WTC11 (cell line): ENCODE measurements around the gene SPOCK1. TPM values are rescaled to one million over a fixed set of nuclear protein-coding genes. Genes with fewer than 3 reads are reported as not detected.

Experiments
- ATAC-seq: fragments of 200-7000 bp; cut with Tn5 transposase; 2 replicates; pipeline ENCODE4 v1.10.0; 2021; ENCODE audit warnings: mild to moderate bottlenecking, moderate library complexity
- CTCF ChIA-PET: fragments of 300-600 bp; sonication (Branson Sonifier 250); formaldehyde crosslinking; loops from one replicate; lab custom pipeline; 2021; ENCODE audit warnings: antibody characterized with exemption; lab: Charles Lee
- POLR2A ChIA-PET: fragments of 350-600 bp; sonication (Branson Sonifier 250); formaldehyde crosslinking; loops from one replicate; lab custom pipeline; 2021; ENCODE audit warnings: antibody characterized with exemption; lab: Charles Lee
- DNase-seq: peaks from one replicate; pipeline ENCODE4 v3.0.0; 2021; ENCODE audit warnings: low spot score
- H3K27ac Mint-ChIP-seq: 2 replicates; pipeline ENCODE4 v1.8.0; 2021; ENCODE audit warnings: mixed read lengths
- H3K27me3 Mint-ChIP-seq: 2 replicates; pipeline ENCODE4 v1.8.0; 2021; ENCODE audit warnings: low read depth, mild to moderate bottlenecking, moderate library complexity, mixed read lengths
- H3K36me3 Mint-ChIP-seq: 2 replicates; pipeline ENCODE4 v1.8.0; 2021; ENCODE audit warnings: mixed read lengths
- H3K4me1 Mint-ChIP-seq: 2 replicates; pipeline ENCODE4 v1.8.0; 2022; ENCODE audit warnings: mixed read lengths
- H3K4me3 Mint-ChIP-seq: 2 replicates; pipeline ENCODE4 v1.8.0; 2021; ENCODE audit warnings: mild to moderate bottlenecking, moderate library complexity, mixed read lengths
- H3K9me3 Mint-ChIP-seq: 2 replicates; pipeline ENCODE4 v1.8.0; 2021; ENCODE audit warnings: mixed read lengths
- CBFB ChIP-seq: sonication (generic); formaldehyde crosslinking; IDR thresholded peaks from 2 replicates; pipeline ENCODE4 v1.8.1; 2022; ENCODE audit warnings: mild to moderate bottlenecking, low read depth, missing genetic modification reagents
- FOXJ3 ChIP-seq: sonication (generic); formaldehyde crosslinking; IDR thresholded peaks from 2 replicates; pipeline ENCODE4 v1.9.0; 2021; ENCODE audit warnings: missing genetic modification reagents, mild to moderate bottlenecking, borderline replicate concordance
- GRHL2 ChIP-seq: fragments of 250-450 bp; sonication (Bioruptor Pico); IDR thresholded peaks from 2 replicates; pipeline ENCODE4 v1.8.0; 2022; ENCODE audit warnings: mild to moderate bottlenecking, moderate library complexity; ENCODE audit not compliant: insufficient replicate concordance, severe bottlenecking
- HMGA2 ChIP-seq: fragments of 250-450 bp; sonication (Bioruptor Pico); IDR thresholded peaks from 2 replicates; pipeline ENCODE4 v1.4.0; 2021; ENCODE audit warnings: mild to moderate bottlenecking, moderate library complexity
- IRF2 ChIP-seq: sonication (generic); formaldehyde crosslinking; IDR thresholded peaks from 2 replicates; pipeline ENCODE4 v1.8.0; 2022; ENCODE audit warnings: low read depth, missing genetic modification reagents, borderline replicate concordance
- KAT7 ChIP-seq: sonication (generic); formaldehyde crosslinking; IDR thresholded peaks from 2 replicates; pipeline ENCODE4 v1.8.1; 2023; ENCODE audit warnings: missing genetic modification reagents, mild to moderate bottlenecking, borderline replicate concordance
- NR2C2 ChIP-seq: sonication (generic); formaldehyde crosslinking; IDR thresholded peaks from 2 replicates; pipeline ENCODE4 v1.8.0; 2022; ENCODE audit warnings: mild to moderate bottlenecking, missing genetic modification reagents
- NR3C1 ChIP-seq: sonication (generic); formaldehyde crosslinking; conservative IDR thresholded peaks from 2 replicates; pipeline ENCODE4 v1.8.1; 2023; ENCODE audit warnings: low read depth, mild to moderate bottlenecking, missing genetic modification reagents
- OVOL2 ChIP-seq: fragments of 250-450 bp; sonication (Bioruptor Pico); IDR thresholded peaks from 2 replicates; pipeline ENCODE4 v1.9.0; 2021; ENCODE audit warnings: mild to moderate bottlenecking, borderline replicate concordance
- RELA ChIP-seq: sonication (generic); formaldehyde crosslinking; IDR thresholded peaks from 2 replicates; pipeline ENCODE4 v1.8.1; 2022; ENCODE audit warnings: missing genetic modification reagents, mild to moderate bottlenecking, borderline replicate concordance
- SMAD4 ChIP-seq: sonication (generic); formaldehyde crosslinking; IDR thresholded peaks from 2 replicates; pipeline ENCODE4 v1.8.0; 2022; ENCODE audit warnings: mild to moderate bottlenecking, missing genetic modification reagents
- TCF7 ChIP-seq: sonication (generic); formaldehyde crosslinking; IDR thresholded peaks from 2 replicates; pipeline ENCODE4 v1.8.0; 2022; ENCODE audit warnings: mild to moderate bottlenecking, low read depth, missing genetic modification reagents, moderate library complexity
- ZNF219 ChIP-seq: sonication (generic); formaldehyde crosslinking; IDR thresholded peaks from 2 replicates; pipeline ENCODE4 v1.8.0; 2023; ENCODE audit warnings: missing genetic modification reagents, mild to moderate bottlenecking, borderline replicate concordance
- ZNF232 ChIP-seq: sonication (generic); formaldehyde crosslinking; IDR thresholded peaks from 2 replicates; pipeline ENCODE4 v1.8.0; 2022; ENCODE audit warnings: mild to moderate bottlenecking, missing genetic modification reagents
- ZNF263 ChIP-seq: sonication (generic); formaldehyde crosslinking; IDR thresholded peaks from 2 replicates; pipeline ENCODE4 v1.8.1; 2022; ENCODE audit warnings: low read depth, mild to moderate bottlenecking, moderate library complexity, missing genetic modification reagents
- ZNF317 ChIP-seq: sonication (generic); formaldehyde crosslinking; IDR thresholded peaks from 2 replicates; pipeline ENCODE4 v1.8.1; 2023; ENCODE audit warnings: low read depth, mild to moderate bottlenecking, moderate library complexity, missing genetic modification reagents, borderline replicate concordance
- ZNF396 ChIP-seq: fragments of 250-450 bp; sonication (Bioruptor Pico); IDR thresholded peaks from 2 replicates; pipeline ENCODE4 v1.8.0; 2021; ENCODE audit warnings: mild to moderate bottlenecking, moderate library complexity, borderline replicate concordance
- total RNA-seq: library from RNA; stranded (reverse); gene quantifications from 3 replicates; pipeline ENCODE4 v1.2.3, GENCODE V29; 2021
- TF ChIP-seq, protein P1 (sequence below): sonication (generic); formaldehyde crosslinking; IDR thresholded peaks from 2 replicates; pipeline ENCODE4 v1.8.0; 2022; ENCODE audit warnings: mild to moderate bottlenecking, missing genetic modification reagents
- TF ChIP-seq, protein P2 (sequence below): sonication (generic); formaldehyde crosslinking; IDR thresholded peaks from 2 replicates; pipeline ENCODE4 v1.8.1; 2023; ENCODE audit warnings: mild to moderate bottlenecking, missing genetic modification reagents
- TF ChIP-seq, protein P3 (sequence below): sonication (generic); formaldehyde crosslinking; IDR thresholded peaks from 2 replicates; pipeline ENCODE4 v1.8.0; 2023; ENCODE audit warnings: mild to moderate bottlenecking, missing genetic modification reagents
- TF ChIP-seq, protein P4 (sequence below): sonication (generic); formaldehyde crosslinking; conservative IDR thresholded peaks from 2 replicates; pipeline ENCODE4 v1.8.1; 2022; ENCODE audit warnings: mild to moderate bottlenecking, missing genetic modification reagents
- TF ChIP-seq, protein P5 (sequence below): sonication (generic); formaldehyde crosslinking; IDR thresholded peaks from 2 replicates; pipeline ENCODE4 v1.8.1; 2023; ENCODE audit warnings: mild to moderate bottlenecking, missing genetic modification reagents, moderate library complexity

SPOCK1 gene
- total RNA-seq, 1 experiment from 2014 or later, result 15.2 TPM

DNA sequence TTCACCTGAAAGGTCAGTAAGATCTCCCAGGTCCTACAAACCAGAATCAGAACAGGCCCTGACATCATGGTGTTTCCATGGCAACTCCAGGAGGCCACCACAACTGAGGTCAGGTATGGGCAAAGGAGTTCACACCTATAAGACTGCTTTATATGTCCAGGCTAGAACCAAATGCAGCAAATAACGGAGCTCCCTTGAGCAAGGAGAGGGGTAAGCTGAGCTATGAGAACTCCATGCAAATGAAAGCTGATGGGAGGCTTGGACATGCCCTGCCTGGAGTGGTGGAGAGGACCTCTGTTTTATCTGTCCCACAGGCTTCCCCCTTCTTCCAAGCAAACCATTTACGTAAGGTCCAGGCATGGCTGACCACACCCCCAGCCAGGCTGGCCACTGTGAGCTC is 207.7 kb downstream of the SPOCK1 start:
- Mint-ChIP-seq H3K4me1 (no peaks in the 10 kb centered on the region), H3K27me3 (no peaks in the 10 kb centered on the region), H3K9me3 (peaks cover 4% of the 10 kb centered on the region; the same call in 1 of the 2 replicates), H3K4me3 (no peak overlapping the region)
- no peak for DNase-seq
- POLR2A ChIA-PET, result no interaction called here
- CTCF ChIA-PET, result interaction anchor here (0.7 to 1.6 kb wide), 3 partner anchors 28 to 54 kb away, joined by 3 to 5 read pairs (median 5); no protein-coding TSS in a partner anchor
- TF ChIP-seq ZNF317 (CRISPR knock-in tag) (no peak), NR3C1 (no peak), ZNF219 (CRISPR knock-in tag) (no peak), NR2C2 (CRISPR knock-in tag) (no peak), FOXJ3 (CRISPR knock-in tag) (no peak), ZNF263 (CRISPR knock-in tag) (no peak), KAT7 (CRISPR knock-in tag) (no peak), RELA (CRISPR knock-in tag) (no peak)
- TF ChIP-seq, protein P1, sequence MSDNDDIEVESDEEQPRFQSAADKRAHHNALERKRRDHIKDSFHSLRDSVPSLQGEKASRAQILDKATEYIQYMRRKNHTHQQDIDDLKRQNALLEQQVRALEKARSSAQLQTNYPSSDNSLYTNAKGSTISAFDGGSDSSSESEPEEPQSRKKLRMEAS (CRISPR knock-in tag), result no peak
- TF ChIP-seq, protein P2, sequence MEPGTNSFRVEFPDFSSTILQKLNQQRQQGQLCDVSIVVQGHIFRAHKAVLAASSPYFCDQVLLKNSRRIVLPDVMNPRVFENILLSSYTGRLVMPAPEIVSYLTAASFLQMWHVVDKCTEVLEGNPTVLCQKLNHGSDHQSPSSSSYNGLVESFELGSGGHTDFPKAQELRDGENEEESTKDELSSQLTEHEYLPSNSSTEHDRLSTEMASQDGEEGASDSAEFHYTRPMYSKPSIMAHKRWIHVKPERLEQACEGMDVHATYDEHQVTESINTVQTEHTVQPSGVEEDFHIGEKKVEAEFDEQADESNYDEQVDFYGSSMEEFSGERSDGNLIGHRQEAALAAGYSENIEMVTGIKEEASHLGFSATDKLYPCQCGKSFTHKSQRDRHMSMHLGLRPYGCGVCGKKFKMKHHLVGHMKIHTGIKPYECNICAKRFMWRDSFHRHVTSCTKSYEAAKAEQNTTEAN (CRISPR knock-in tag), result no peak
- TF ChIP-seq, protein P3, sequence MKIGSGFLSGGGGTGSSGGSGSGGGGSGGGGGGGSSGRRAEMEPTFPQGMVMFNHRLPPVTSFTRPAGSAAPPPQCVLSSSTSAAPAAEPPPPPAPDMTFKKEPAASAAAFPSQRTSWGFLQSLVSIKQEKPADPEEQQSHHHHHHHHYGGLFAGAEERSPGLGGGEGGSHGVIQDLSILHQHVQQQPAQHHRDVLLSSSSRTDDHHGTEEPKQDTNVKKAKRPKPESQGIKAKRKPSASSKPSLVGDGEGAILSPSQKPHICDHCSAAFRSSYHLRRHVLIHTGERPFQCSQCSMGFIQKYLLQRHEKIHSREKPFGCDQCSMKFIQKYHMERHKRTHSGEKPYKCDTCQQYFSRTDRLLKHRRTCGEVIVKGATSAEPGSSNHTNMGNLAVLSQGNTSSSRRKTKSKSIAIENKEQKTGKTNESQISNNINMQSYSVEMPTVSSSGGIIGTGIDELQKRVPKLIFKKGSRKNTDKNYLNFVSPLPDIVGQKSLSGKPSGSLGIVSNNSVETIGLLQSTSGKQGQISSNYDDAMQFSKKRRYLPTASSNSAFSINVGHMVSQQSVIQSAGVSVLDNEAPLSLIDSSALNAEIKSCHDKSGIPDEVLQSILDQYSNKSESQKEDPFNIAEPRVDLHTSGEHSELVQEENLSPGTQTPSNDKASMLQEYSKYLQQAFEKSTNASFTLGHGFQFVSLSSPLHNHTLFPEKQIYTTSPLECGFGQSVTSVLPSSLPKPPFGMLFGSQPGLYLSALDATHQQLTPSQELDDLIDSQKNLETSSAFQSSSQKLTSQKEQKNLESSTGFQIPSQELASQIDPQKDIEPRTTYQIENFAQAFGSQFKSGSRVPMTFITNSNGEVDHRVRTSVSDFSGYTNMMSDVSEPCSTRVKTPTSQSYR, result no peak
- TF ChIP-seq, all 79 proteins: peak for 0
- Mint-ChIP-seq H3K36me3 (no peaks in the 10 kb centered on the region), H3K27ac (no peak overlapping the region)
- ATAC-seq, result no peak

DNA sequence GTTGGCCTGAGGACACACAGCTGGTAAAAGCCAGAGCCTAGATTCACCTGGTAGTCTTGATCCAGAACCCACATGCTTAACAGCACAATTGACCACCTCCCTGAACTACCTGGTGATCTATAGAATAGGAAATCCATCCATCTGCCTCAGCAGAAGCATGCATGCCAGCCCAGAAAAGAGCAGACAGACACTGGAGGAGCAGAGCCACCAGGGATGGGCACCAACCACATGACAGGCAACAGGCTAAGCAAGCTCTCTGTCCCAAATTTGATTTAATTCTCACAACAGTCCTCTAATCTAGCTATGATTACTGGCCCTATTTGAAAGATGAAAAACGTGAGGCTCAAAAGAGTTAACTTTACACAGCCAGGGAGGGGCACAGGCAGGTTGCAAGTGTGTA is 208.1 kb downstream of the SPOCK1 start:
- Mint-ChIP-seq H3K36me3 (no peaks in the 10 kb centered on the region), H3K27ac (no peak overlapping the region), H3K27me3 (no peaks in the 10 kb centered on the region), H3K9me3 (peaks cover 4% of the 10 kb centered on the region; the same call in 1 of the 2 replicates), H3K4me1 (no peaks in the 10 kb centered on the region), H3K4me3 (no peak overlapping the region)
- DNase-seq (no peak), ATAC-seq (no peak)
- TF ChIP-seq TCF7 (no peak), RELA (CRISPR knock-in tag) (no peak), CBFB (CRISPR knock-in tag) (no peak), IRF2 (CRISPR knock-in tag) (no peak), GRHL2 (CRISPR knock-in tag) (no peak), ZNF396 (CRISPR knock-in tag) (no peak), HMGA2 (CRISPR knock-in tag) (no peak), ZNF232 (CRISPR knock-in tag) (no peak), NR3C1 (no peak), OVOL2 (CRISPR knock-in tag) (no peak), SMAD4 (CRISPR knock-in tag) (no peak)
- TF ChIP-seq, protein P4, sequence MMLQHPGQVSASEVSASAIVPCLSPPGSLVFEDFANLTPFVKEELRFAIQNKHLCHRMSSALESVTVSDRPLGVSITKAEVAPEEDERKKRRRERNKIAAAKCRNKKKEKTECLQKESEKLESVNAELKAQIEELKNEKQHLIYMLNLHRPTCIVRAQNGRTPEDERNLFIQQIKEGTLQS (CRISPR knock-in tag), result no peak
- TF ChIP-seq, protein P5, sequence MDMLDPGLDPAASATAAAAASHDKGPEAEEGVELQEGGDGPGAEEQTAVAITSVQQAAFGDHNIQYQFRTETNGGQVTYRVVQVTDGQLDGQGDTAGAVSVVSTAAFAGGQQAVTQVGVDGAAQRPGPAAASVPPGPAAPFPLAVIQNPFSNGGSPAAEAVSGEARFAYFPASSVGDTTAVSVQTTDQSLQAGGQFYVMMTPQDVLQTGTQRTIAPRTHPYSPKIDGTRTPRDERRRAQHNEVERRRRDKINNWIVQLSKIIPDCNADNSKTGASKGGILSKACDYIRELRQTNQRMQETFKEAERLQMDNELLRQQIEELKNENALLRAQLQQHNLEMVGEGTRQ (CRISPR knock-in tag), result no peak
- ChIA-PET POLR2A (no interaction called here), CTCF (interaction anchor here (0.7 to 1.6 kb wide), 2 partner anchors 29 to 54 kb away, joined by 3 to 5 read pairs; no protein-coding TSS in a partner anchor)
